GM20431 (cell line): ENCODE measurements around the gene FAM217A.

ENCODE experiments used
- in situ Hi-C: fragments of 300-500 bp; cut with MseI, MboI; formaldehyde crosslinking; loops from one replicate; pipeline ENCODE4 v1.15.0; 2020; ENCODE audit warnings: low sequenced_read_pairs; ENCODE audit not compliant: unreplicated experiment

The FAM217A gene

DNA sequence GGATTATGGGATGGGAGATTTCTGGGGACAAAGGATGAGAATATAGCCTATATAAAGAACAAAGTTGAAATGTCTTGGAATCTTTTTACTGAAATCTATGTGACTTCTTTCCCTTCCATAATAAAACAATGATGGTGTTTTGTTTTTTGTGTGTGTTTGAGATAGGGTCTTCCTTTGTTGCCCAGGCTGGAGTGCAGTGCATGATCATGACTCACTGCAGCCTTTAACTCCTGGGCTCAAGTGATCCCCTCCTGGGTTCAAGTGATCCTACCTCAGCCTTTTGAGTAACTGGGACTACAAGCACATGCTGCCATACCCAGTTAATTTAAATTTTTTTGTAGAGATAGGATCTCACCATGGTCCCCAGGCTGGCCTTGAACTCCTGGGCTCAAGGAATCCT lies 50.9 kb downstream of the FAM217A start:
- in situ Hi-C loops = no loop called here

DNA sequence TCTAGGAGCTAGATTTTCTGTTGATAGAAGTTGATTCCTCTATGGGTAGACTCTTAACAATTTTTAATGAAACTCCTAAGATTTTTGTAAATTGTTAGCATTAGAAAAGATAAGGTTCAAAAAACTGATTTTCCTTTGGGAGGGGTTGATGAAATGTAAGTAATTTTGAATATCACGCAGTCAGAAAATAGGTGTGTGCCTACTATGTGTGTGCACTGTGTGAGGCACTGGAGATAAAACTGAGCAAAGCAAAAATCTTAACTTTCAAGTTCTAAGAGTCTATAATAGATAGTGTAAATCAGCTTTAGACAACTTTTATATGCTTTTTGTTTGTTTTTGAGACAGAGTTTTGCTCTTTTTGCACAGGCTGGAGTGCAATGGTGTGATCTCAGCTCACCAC lies 53.3 kb downstream of the FAM217A start:
- in situ Hi-C loops = no loop called here

DNA sequence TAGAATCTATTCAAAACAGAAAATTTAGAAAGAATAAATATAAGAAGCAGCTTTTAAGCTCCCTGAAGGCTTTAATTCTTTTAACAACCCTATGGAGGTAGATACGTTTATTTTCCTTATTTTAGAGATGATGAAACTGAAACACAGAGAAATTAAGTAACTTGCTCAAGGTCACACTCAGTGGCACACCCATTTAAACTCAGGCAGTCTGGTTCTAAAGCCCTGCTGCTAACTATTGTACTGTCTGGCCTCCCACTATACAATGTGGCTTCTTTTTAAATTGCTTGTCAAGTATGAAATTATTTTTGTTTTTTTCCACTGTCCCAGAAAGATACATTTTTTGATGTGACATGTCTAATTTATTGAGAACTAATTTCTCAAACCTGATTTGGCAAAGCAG lies 55.7 kb downstream of the FAM217A start:
- in situ Hi-C loops = no loop called here

DNA sequence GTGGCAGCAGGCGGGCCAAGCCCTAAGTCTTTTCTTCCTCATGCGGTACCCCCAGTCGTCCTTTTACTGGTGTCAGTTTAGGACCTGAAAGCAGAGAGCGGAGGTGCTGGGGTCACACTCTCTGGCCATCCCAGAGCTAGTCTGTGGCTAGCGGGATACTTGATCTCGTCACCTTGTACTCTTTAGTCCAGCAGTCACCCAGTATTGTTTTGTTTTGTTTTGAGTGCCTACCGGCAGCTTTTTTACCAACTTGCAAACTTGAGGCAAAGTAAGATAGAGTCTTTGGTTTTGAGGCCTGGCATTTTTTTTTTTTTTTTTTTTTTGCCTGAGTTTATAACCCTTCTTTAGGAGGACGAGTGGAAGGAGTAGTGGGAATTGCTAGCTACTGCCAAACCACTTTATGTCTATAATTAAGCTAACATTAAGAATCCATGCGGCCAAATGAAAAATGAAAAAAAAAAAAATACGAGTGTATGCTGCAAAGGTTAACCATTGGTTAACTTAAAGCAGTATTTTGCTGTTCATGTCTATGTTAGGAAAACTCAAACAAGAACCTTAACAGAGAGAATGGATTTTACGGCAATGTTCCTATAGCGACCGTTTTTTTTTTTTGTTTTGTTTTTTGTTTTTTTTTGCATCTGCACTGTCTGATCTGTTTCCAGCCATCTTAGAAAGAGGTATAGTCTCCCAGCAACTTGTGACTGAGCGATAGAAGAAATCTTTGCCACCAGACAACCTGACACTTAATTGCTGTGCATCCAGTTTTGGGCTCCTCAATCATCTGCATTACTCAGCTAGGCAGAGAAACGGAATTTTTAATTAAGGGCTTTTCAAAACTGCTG lies 56.9 kb downstream of the FAM217A start:
- in situ Hi-C loops = no loop called here

DNA sequence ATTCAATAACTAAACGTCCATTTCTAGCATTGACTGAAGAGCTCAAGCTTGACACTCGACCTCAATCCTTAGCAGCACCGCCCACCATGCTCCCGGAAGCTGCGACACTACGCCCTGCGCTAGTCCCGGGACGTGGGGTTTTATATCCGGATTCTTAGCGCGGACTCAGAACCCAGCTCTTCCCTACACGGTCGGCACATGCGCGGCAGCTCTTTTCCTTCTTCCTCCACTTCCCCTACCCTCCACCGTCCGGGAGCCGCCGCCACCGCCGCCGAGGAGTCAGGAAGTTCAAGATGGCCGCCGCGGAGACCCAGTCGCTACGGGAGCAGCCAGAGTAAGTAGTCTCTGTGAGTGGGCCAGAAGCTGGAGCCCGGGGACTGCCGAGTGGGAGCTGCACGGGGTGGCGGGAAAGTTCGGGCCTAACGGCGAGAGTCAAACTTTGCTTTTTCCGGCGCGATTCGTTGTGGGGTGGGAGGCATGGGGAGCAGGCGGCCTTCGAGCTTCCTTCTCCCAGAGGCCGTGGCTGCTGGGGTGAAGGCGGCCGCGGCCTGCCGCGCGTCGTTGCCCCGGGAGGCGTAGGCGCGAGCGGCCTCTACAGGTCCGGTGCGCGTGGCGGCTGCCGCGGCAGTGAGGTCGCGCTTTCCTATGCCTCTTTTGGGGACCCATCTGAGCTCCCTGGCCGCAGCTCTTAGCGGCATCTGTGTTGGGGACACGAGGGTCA lies 57.6 kb downstream of the FAM217A start:
- in situ Hi-C loops = no loop called here

DNA sequence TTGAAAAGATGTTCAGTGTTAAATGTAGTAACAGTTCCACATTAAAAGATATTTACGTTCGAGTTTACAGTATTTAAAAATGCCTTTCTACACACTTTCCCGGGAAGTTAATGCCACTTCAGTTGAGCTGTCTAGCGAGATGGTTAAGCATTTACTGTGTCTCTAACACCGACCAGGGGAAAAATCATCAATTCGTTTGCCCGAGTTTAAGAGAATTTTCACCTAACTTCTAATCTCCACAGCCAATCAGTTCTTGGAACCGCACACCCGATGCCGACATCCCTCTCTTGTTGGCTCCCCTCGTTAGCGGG lies 58.2 kb downstream of the FAM217A start:
- in situ Hi-C loops = no loop called here

DNA sequence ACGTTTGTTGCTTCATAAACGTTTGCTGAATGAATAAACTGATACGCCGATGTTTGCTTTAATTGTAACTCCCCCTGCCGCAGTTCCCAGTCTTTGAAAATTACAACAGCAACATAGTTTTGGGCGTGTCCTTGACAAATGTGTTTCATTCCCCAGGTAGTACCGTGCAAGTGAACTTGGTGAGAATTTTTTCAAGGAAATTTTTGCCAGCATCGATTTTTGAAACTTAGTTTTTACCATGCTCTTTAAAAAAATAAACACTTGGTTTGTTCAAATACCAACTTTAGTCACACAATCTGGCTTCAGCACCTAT lies 60.1 kb downstream of the FAM217A start:
- in situ Hi-C loops = no loop called here
